Thoracic aorta (tissue), 2 donors: ENCODE measurements around the gene SERPINA3. TPM values are rescaled to one million over a fixed set of nuclear protein-coding genes. Genes with fewer than 3 reads are reported as not detected.
"Not testable (repeated sequence)": the region's sequence is repeated elsewhere in the genome, so short reads cannot be mapped to it uniquely, and the experiment has no call there.

Source experiments
- ATAC-seq: fragments of 150-250 bp; one replicate; pipeline ENCODE4 v1.8.0; 2017; ENCODE audit warnings: low read depth; ENCODE audit not compliant: insufficient number of reproducible peaks, low FRiP score
- DNase-seq: peaks from one replicate; pipeline ENCODE4 v3.0.0-alpha.2; 2020; ENCODE audit warnings: low spot score
- H3K27ac ChIP-seq, 2 donors: fragments of 200-600 bp; sonication (generic); 1 replicate in 1 of 2; 2 replicates in 1 of 2; pipeline ENCODE4 v1.5.1; 2016; ENCODE audit warnings: mild to moderate bottlenecking in 2 of 2, moderate library complexity in 2 of 2
- H3K27me3 ChIP-seq: fragments of 200-600 bp; sonication (generic); replicated peaks from 2 replicates; pipeline ENCODE4 v1.6.0; 2016; ENCODE audit warnings: mild to moderate bottlenecking; ENCODE audit not compliant: insufficient read depth
- H3K36me3 ChIP-seq: fragments of 200-600 bp; sonication (generic); one replicate; pipeline ENCODE4 v1.5.1; 2016
- H3K4me1 ChIP-seq, 2 donors: fragments of 200-600 bp; sonication (generic); 1 replicate in 1 of 2; 2 replicates in 1 of 2; pipeline versions ENCODE4 v1.5.1 to v1.6.0; 2016; ENCODE audit warnings: low read depth in 2 of 2, mild to moderate bottlenecking in 1 of 2; ENCODE audit not compliant: control insufficient read depth in 1 of 2
- H3K4me3 ChIP-seq: fragments of 200-600 bp; sonication (generic); 2 replicates; pipeline ENCODE4 v1.5.1; 2016; ENCODE audit warnings: mild to moderate bottlenecking
- H3K9me3 ChIP-seq: fragments of 200-600 bp; sonication (generic); 2 replicates; pipeline ENCODE4 v1.5.1; 2016
- total RNA-seq, 2 donors: library from RNA; depleted of rRNA; stranded (reverse); fragments of >200 nt; gene quantifications; one replicate each; pipeline versions ENCODE4 v1.1.0 to v1.2.3, GENCODE V29; 2016
- TF ChIP-seq, protein P1 (sequence below): fragments of 200-600 bp; sonication (generic); IDR thresholded peaks from one replicate; pipeline ENCODE4 v1.5.1; 2019; ENCODE audit warnings: antibody characterized with exemption

Gene SERPINA3
- total RNA-seq, 2 donors from 2014 or later: 140 to 252 TPM

DNA sequence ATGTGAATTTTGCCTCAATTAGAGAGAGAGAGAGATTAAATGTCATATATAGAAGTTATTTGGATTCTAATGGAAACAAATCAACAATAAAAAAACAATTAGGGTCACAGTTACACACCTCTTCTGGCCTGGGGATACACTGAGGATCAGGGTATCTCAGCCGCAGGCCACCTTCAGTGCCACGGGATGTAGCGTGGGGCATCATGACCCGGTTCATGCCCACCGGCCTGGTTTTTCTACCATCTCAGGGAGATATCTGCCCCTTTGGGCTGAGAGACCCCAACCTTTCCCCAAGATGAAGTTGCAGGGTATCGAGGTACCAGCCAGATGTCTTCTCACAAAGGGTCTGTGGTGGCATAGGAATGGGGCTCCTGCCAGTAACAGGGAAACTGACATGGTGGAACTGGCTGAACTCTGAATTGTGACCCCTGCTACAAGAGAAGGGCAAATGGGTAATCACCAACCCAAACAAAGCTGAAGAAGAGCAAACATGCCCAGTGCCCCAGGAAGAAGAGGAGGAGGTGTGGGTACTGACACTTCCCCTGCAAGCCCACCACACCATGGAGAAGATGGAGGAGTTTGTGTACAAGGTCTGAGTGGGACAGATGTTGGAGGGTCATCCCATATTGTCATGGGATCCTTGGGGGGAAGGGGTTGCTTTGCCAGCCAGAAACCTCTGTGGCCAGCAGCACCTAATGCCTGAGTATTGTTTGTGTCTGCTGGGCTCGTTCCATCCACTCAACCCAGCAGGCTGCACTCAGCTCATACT lies 19.5 kb downstream of the SERPINA3 start:
- DNase-seq: no peak
- no peak for ATAC-seq
- no peak overlapping the region for H3K27ac ChIP-seq

GRCh38 chr14:94632305-94632590 lies 20.1 kb downstream of the SERPINA3 start:
- H3K4me1 ChIP-seq: no peaks in the 10 kb centered on the region
- H3K4me3 ChIP-seq: no peak overlapping the region
- no peaks in the 10 kb centered on the region for H3K27me3 ChIP-seq
- no peaks in the 10 kb centered on the region for H3K9me3 ChIP-seq
- H3K36me3 ChIP-seq: no peaks in the 10 kb centered on the region
- H3K27ac ChIP-seq: no peak overlapping the region
- DNase-seq: no peak
- TF ChIP-seq, protein P1, sequence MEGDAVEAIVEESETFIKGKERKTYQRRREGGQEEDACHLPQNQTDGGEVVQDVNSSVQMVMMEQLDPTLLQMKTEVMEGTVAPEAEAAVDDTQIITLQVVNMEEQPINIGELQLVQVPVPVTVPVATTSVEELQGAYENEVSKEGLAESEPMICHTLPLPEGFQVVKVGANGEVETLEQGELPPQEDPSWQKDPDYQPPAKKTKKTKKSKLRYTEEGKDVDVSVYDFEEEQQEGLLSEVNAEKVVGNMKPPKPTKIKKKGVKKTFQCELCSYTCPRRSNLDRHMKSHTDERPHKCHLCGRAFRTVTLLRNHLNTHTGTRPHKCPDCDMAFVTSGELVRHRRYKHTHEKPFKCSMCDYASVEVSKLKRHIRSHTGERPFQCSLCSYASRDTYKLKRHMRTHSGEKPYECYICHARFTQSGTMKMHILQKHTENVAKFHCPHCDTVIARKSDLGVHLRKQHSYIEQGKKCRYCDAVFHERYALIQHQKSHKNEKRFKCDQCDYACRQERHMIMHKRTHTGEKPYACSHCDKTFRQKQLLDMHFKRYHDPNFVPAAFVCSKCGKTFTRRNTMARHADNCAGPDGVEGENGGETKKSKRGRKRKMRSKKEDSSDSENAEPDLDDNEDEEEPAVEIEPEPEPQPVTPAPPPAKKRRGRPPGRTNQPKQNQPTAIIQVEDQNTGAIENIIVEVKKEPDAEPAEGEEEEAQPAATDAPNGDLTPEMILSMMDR: no peak
- ATAC-seq: no peak

More for the DNA sequence above, 19.5 kb downstream of the SERPINA3 start:
- Histone ChIP-seq H3K9me3 (no peaks in the 10 kb centered on the region), H3K36me3 (no peaks in the 10 kb centered on the region), H3K4me1 (no peaks in the 10 kb centered on the region), H3K27me3 (no peaks in the 10 kb centered on the region), H3K4me3 (no peak overlapping the region)
- TF ChIP-seq, protein P1: no peak

DNA sequence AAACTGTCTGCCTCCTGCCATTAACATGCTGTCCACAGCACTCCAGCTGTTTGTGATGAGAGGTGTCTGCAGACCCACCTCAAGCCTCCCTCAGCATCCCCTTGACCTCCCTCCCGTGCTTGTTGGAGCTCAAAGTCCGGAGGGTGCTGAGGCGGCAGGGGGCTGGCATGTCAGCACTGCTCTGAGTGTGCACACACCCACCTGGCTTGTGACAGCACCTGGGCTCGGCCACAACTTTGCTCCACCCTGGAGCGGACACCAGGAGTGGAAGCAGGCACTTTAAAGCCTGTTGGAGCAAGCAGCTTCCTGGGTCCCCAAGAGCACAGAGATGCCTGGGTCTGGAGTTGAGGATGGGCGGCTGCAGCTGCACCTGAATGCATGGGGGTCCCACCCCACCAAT lies 20.9 kb downstream of the SERPINA3 start:
- DNase-seq: no peak
- Histone ChIP-seq H3K27ac (no peak overlapping the region), H3K36me3 (no peaks in the 10 kb centered on the region), H3K4me1 (no peaks in the 10 kb centered on the region), H3K4me3 (no peak overlapping the region), H3K9me3 (no peaks in the 10 kb centered on the region), H3K27me3 (no peaks in the 10 kb centered on the region)
- no peak for ATAC-seq
- TF ChIP-seq, protein P1: no peak

DNA sequence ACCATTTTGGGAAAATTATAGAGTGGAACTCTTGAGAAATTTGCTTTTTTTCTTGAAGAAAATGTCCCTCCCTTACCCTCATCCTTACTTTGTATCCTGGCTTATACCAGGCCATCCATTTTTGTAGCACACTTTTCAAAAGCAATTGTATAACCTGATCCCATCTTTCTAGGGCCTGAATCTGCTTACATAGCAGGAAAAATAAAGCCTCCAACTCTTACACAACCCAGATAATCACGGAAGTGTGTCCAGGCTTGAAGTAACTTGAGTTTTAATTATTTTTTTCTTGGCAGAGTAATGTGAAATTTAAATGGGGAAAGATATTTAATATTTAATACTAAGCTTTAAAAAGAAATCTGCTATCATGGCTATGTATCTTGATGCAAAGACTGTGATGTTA lies 23.0 kb downstream of the SERPINA3 start:
- H3K9me3 ChIP-seq: no peaks in the 10 kb centered on the region
- no peaks in the 10 kb centered on the region for H3K4me1 ChIP-seq
- TF ChIP-seq, protein P1: no peak
- ATAC-seq (no peak), DNase-seq (no peak)
- H3K4me3 ChIP-seq: no peak overlapping the region
- H3K27me3 ChIP-seq: no peaks in the 10 kb centered on the region
- no peaks in the 10 kb centered on the region for H3K36me3 ChIP-seq
- H3K27ac ChIP-seq: no peak overlapping the region

DNA sequence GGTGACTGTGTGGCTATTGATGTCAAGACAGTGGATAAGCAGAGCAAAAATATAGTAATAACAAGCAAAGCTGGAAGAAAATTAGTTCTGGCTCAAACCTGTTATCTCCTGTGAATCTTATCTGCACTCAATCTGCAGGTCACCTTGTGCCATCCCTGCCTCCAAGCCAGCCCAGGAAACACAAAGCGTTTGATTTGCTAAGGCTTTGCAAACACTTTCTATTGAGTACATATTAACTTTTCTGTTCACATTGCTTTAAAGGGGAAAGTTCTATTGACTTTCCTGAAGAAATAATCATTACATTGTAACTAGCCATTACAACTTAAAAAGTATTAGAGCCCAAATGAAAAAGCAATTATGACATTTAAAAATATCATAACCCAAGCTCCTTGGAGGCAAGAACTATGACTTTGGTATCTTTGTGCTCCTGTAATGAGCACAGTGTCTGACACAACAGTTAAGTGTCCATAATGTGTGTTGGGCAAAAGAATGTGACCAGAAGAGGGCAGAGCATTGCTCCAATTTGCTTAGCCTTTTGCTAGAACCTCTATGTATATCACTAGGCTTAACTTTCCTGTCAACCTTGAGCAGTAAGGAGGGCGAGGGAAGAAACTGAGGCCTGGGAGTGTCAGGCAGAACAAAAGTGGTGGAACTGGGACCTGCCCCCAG lies 24.7 kb downstream of the SERPINA3 start:
- no peak overlapping the region for H3K27ac ChIP-seq
- ATAC-seq: no peak
- TF ChIP-seq, protein P1: no peak
- no peaks in the 10 kb centered on the region for H3K27me3 ChIP-seq
- no peak for DNase-seq
- H3K4me1 ChIP-seq: no peaks in the 10 kb centered on the region
- H3K9me3 ChIP-seq: no peaks in the 10 kb centered on the region
- H3K36me3 ChIP-seq: no peaks in the 10 kb centered on the region
- H3K4me3 ChIP-seq: no peak overlapping the region

DNA sequence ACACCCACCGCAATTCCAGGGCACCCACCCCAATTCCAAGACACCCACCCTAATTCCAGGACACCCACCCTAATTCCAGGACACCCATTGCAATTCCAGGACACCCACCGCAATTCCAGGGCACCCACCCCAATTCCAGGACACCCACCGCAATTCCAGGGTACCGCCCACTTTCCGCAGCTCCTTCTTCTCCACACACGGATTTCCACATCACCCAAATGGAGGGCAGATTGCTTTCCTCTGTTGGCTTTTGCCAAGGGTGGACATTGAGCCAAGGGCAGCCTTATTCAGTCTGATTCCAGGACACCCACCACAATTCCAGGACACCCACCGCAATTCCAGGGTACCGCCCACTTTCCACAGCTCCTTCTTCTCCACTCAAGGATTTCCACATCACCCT lies 25.6 kb downstream of the SERPINA3 start:
- DNase-seq, H3K27me3 ChIP-seq, H3K4me3 ChIP-seq, H3K27ac ChIP-seq, H3K36me3 ChIP-seq, H3K9me3 ChIP-seq, H3K4me1 ChIP-seq, ATAC-seq: not testable (repeated sequence)
